Measurements from ENCODE around the gene KRT33B. TPM values are rescaled to one million over a fixed set of nuclear protein-coding genes. Genes with fewer than 3 reads are reported as not detected.

Gene KRT33B
- total RNA-seq, 1 experiment from 2014 or later = not detected

GRCh38 chr17:41315204-41315794, 54.3 kb downstream of the KRT33B start, which contains the start of gene KRTAP17-1 (continued):
- TF ChIP-seq ZBTB43 (CRISPR knock-in tag; IDR thresholded peaks at IDR 0.05) = no peak
- TF ChIP-seq CTCF (IDR thresholded peaks at IDR 0.05) = no peak
- TF ChIP-seq AFF4 (CRISPR knock-in tag; IDR thresholded peaks at IDR 0.05; ENCODE audit: borderline replicate concordance) = no peak
- no peak for TF ChIP-seq CDX4 (CRISPR knock-in tag; IDR thresholded peaks at IDR 0.05; ENCODE audit: borderline replicate concordance)
- TF ChIP-seq NFE2L1 (CRISPR knock-in tag; IDR thresholded peaks at IDR 0.05) = no peak
- TF ChIP-seq SP1 (CRISPR knock-in tag; conservative IDR thresholded peaks at IDR 0.05) = no peak
- no peak for TF ChIP-seq CREB1 (CRISPR knock-in tag; IDR thresholded peaks at IDR 0.05)
- TF ChIP-seq ZNF416 (CRISPR knock-in tag; IDR thresholded peaks at IDR 0.05) = no peak
- TF ChIP-seq MLX (CRISPR knock-in tag; IDR thresholded peaks at IDR 0.05) = no peak
- no peak for TF ChIP-seq ZBTB21 (CRISPR knock-in tag; IDR thresholded peaks at IDR 0.05; ENCODE audit: borderline replicate concordance)
- no peak for TF ChIP-seq SOX15 (CRISPR knock-in tag; IDR thresholded peaks at IDR 0.05)

Other genes with a start within 250 kb of the KRT33B start
- gene KRTAP4-12, start 245.6 kb downstream of the KRT33B start, total RNA-seq (2021) = not detected in 3 replicates
- not detected in 3 replicates for gene KRTAP4-6, start 229.3 kb downstream of the KRT33B start, total RNA-seq (2021)
- gene KRTAP4-5, start 220.0 kb downstream of the KRT33B start, total RNA-seq (2021) = not detected in 3 replicates
- gene KRTAP4-4, start 209.1 kb downstream of the KRT33B start, total RNA-seq (2021) = not detected in 3 replicates
- not detected in 3 replicates for gene KRTAP4-3, start 201.6 kb downstream of the KRT33B start, total RNA-seq (2021)
- gene KRTAP4-2, start 191.6 kb downstream of the KRT33B start, total RNA-seq (2021) = not detected in 3 replicates
- gene KRTAP4-1, start 184.9 kb downstream of the KRT33B start, total RNA-seq (2021) = not detected in 3 replicates
- gene KRTAP9-1, start 179.9 kb downstream of the KRT33B start, total RNA-seq (2021) = not detected in 3 replicates
- gene KRTAP9-2, start 143.2 kb downstream of the KRT33B start, total RNA-seq (2021) = not detected in 3 replicates
- not detected in 3 replicates for gene KRTAP9-3, start 137.4 kb downstream of the KRT33B start, total RNA-seq (2021)
- gene KRTAP9-8, start 131.8 kb downstream of the KRT33B start, total RNA-seq (2021) = not detected in 3 replicates
- not detected in 3 replicates for gene KRTAP9-4, start 120.1 kb downstream of the KRT33B start, total RNA-seq (2021)
- not detected in 3 replicates for gene KRTAP9-9, start 114.4 kb downstream of the KRT33B start, total RNA-seq (2021)
- gene KRTAP9-6, start 104.4 kb downstream of the KRT33B start, total RNA-seq (2021) = not detected in 3 replicates
- not detected in 3 replicates for gene KRTAP9-7, start 94.1 kb downstream of the KRT33B start, total RNA-seq (2021)
- gene KRTAP29-1, start 67.0 kb downstream of the KRT33B start, total RNA-seq (2021) = not detected in 3 replicates
- not detected in 3 replicates for gene KRTAP16-1, start 60.5 kb downstream of the KRT33B start, total RNA-seq (2021)
- gene KRTAP17-1, start 54.1 kb downstream of the KRT33B start, total RNA-seq (2021) = not detected in 3 replicates
- gene KRT33A, start 19.0 kb downstream of the KRT33B start, total RNA-seq (2021) = not detected in 3 replicates
- not detected in 3 replicates for gene KRT34, start 12.5 kb upstream of the KRT33B start, total RNA-seq (2021)
- gene KRT31, start 27.8 kb upstream of the KRT33B start, total RNA-seq (2021) = not detected in 3 replicates
- not detected in 3 replicates for gene KRT37, start 54.8 kb upstream of the KRT33B start, total RNA-seq (2021)
- gene KRT38, start 71.2 kb upstream of the KRT33B start, total RNA-seq (2021) = not detected in 3 replicates
- not detected in 3 replicates for gene KRT32, start 97.6 kb upstream of the KRT33B start, total RNA-seq (2021)
- gene KRT35, start 111.3 kb upstream of the KRT33B start, total RNA-seq (2021) = not detected in 3 replicates
- gene KRT36, start 120.1 kb upstream of the KRT33B start, total RNA-seq (2021) = not detected in 3 replicates
- gene KRT13, start 135.8 kb upstream of the KRT33B start, total RNA-seq (2021) = not detected in 3 replicates
- 0.34 to 0.55 TPM (median 0.37 TPM) in 3 replicates for gene KRT15, start 149.1 kb upstream of the KRT33B start, total RNA-seq (2021)
- 110 to 130 TPM (median 124 TPM) in 3 replicates for gene KRT19, start 158.5 kb upstream of the KRT33B start, total RNA-seq (2021)
- not detected in 3 replicates for gene KRT9, start 202.2 kb upstream of the KRT33B start, total RNA-seq (2021)
- gene KRT14, start 217.1 kb upstream of the KRT33B start, total RNA-seq (2021) = not detected in 3 replicates
- gene KRT16, start 243.0 kb upstream of the KRT33B start, total RNA-seq (2021) = not detected in 3 replicates

Data from WTC11 (cell line).